ENCODE measurements around the gene SSH2.
A peak's percentile ranks its signal among the peaks of the same experiment; 100 is the strongest.

GRCh38 chr17:29778956-29779811 is 150.8 kb downstream of the SSH2 start:
- no peak for TF ChIP-seq GATA2 (IDR thresholded peaks at IDR 0.05; ENCODE audit: low read depth, low read length)
- TF ChIP-seq GATA3 (IDR thresholded peaks at IDR 0.05; ENCODE audit: low read depth, low read length) = peak; percentile 42; the same call in 1 of the 2 replicates
